DMS53 treated with DMSO at 0.1 percent for 48 hours (cell line): ENCODE data around the gene MCM6.
"Not testable (repeated sequence)": the region's sequence is repeated elsewhere in the genome, so short reads cannot be mapped to it uniquely, and the experiment has no call there.

Experiments used
- DNase-seq: peaks from one replicate; lab custom pipeline; 2025; ENCODE audit not compliant: unreplicated experiment; lab: John Stamatoyannopoulos, UW

Gene MCM6

DNA sequence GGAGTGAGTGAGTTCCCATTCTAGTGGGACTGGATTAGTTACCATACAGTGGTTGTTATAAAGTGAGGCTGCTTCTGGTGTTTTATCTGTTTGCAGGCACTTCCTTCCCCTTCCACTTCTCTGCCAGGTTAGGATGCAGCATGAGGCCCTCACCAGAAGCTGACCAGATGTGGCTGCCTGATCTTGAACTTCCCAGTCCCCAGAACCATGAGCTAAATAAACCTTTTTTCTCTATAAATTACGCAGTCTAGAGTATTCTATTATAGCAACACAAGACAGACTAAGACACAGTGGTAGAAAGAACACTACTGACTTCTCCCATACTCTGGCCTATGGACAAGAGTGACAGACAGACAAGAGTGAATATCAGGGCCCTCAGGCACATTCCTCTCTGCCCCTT is 53.4 kb downstream of the MCM6 start:
- no peak for DNase-seq

DNA sequence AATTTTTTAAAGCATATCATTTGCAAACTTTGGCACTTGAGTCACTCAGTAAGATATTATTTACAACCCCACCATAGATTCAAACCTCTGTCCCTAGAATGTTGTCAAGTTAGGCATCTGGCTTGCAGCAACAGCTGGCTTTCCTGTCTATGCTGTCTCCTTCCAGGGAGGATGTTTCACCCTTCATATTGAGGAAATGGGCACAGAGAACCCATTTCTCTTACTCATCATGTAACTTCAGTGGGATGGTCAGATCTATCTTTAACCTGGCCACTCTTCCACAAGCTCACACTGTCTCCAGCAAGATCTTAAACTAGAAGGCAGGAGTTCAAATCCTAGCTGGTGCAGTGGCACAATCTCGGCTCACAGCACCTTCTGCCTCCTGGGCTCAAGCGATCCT is 55.1 kb downstream of the MCM6 start:
- no peak for DNase-seq

DNA sequence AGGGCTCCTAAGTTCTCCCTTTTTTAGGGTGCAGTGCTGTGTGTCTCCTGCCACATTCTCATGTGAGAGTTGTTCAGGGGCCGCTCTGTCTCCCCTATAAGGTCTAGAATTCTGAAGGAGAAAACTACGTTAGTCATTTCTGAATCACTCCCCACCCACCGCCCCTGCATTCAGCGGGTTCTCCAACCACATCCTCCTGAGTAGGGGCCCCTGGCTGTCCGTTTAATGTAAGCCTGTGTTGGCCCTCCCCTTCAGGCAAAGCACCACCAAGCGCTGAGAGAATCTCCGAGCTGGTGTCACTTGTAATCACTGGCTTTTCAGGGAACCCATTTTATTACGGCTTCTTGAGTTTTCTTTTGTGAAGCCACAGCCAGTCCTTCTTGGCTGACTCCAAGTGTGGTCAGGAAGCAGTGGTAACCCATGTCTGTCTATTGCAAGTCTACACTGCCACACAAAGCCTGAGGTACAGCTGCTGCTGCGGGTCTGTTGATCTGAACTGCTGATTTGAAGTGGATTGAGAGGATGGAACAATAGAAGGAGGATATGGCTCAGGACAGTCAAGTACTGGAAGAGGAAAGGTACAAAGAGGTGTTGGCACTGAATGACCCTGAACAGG is 56.1 kb downstream of the MCM6 start:
- DNase-seq, result no peak

DNA sequence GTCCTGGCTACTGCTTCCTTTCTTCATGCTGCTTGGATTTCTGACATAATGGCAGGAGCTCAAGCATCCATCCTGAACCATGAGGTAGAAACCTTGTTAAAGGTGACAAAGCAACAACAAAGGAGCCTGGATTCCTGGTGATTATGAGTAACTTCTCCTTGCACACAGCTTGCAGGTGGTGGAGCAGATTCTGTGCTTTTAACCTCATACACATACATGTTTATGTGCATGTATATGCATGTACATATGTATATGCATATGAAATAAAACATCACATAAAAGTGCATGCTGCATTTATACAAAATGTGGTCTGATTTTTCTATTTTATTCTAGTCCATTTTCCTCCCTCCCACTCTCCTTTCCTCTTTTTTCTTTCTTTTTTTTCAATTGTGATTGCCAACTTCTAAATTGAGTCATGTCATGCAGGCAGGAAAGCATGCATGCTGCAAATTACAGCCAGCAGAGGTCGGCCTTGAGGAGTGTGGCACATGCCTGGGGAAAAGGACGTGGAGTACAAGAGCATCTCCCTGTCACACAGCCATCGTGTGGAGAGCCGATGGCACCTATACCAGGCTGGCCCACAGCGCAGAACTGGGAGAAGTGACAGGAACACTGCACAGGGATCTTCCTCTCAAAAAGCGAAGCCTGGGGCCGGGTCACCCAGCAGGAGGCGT is 57.2 kb downstream of the MCM6 start:
- DNase-seq, result no peak

DNA sequence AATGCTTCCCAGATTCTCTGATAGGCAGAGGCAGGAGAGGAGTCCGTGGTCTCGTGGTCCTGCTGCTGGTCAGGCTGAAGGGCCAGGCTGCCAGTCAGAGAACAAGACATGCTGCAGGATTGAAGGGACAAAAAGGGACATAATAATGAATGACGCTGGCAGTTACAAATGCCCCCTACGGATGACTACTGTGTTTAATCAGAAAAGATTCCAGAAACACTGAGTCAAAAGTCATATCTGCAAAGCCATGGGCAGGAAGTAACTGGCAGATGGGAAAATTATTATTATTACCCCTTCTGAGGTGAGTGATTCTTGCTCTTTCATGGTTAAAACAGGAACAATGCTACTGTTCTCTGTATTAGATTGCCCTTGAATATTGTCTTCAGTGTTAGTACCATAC is 58.3 kb downstream of the MCM6 start:
- DNase-seq, result no peak

DNA sequence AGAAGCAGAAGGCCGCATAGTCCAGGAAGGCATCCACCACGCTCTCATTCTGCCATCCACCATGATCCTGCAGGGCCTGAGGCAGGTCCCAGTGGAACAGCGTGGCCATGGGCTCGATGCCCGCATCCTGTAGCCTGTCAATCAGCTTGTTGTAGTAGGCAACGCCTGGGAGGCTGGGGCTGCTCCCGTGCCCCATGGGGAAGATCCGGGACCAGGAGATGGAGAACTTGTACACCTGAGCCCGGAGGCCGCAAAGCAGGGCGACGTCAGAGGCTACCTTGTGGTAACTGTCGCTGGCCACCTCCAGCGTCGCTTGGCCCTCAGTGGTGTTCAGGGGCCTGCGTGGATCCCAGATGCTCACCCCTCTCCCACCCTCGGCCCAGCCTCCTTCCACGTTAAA is 58.8 kb downstream of the MCM6 start:
- no peak for DNase-seq

DNA sequence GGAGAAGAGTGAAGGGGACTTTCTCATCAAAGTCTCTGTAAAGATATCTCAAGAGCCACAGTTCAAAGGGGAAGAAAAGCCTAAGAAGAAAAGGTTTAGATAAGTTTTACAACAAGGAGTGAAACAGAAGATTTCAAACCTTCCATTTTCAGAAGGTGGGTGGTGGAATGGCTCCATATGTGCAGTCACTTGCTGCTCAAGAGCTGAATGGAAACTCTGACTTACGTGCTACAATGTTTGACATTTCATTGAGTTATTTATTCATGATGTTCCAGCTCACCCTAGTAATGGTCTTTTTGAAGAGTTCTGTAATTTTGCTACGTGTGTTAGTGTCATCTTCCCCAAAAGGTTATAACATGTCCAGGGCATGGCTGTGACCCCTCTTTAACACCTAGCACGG is 61.0 kb downstream of the MCM6 start:
- DNase-seq, result no peak

DNA sequence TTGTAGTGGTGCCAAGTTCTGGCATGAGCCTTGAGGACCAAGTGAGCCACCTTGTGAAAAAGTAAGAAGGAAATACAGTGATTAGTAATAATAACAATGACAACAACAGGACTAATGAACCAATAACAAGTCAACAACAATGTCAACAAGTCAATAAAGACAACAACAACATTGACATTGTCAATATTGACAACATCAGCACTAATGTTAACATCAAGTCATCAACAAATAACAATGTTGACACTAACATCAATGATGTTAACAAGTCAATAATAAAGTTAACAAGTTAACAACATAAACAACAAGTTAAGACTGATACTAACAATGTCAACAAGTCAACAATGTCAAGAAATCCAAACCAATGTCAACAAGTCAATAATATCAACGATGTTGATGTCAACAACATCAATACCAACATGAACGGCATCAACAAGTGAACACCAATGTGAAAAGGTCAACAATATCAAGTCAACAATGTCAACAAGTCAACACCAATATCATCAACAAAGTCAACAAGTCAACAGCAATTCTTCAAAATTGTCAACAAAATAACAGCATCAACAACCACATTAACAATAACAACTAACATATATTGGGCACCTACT is 63.2 kb downstream of the MCM6 start:
- no peak for DNase-seq

DNA sequence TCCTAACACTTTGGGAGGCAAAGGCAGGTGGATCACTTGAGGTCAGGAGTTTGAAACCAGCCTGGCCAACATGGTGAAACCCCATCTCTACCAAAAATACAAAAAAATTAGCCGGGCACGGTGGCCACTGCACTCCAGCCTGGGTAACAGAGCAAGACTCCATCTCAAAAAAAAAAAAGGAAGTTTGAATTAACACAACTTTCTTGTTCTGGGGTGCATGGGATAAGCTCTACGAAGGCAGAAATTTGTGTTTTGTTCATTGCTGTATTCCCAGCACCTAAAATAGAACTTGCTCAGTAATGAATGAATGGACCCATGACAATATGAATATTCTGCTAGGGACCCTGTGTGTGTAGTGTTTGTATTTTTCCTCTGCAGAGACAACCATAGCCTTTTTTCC is 68.4 kb downstream of the MCM6 start:
- not testable (repeated sequence) for DNase-seq

DNA sequence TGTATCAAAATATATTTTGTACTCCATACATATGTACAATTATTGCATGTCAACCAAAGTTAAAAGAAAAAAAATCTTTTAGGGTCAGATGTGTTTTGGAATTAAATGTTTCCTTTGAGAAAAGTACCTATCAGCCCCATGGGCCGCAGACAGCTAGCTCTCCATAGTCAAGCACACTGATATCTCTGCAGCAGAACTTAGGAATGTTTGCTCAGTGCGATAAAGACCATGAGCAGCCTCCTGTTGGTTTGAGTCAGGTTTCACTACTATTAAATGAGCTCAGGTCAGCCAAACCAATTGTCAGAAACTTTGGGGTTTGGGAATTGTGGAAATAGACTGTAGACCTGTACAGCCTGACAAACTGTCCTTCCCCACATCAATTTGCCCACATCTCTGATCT is 73.0 kb downstream of the MCM6 start:
- DNase-seq, result no peak

DNA sequence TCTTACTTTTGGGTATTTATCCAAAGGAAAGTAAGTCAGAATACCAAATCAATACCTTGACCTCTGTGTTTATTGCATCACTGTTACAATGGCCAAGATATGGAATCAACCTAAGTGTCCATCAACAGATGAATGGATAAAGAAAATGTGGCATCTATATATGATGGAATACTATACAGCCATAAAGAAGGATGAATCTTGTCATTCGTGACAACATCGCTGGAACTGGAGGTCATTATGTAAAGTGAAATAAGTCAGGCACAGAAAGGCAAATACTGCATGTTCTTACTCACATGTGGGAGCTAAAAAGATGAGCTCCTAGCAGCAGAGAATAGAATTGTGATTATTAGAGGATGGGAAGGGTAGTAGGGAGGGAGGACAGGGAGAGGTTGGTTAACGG is 73.9 kb downstream of the MCM6 start:
- DNase-seq, result no peak

DNA sequence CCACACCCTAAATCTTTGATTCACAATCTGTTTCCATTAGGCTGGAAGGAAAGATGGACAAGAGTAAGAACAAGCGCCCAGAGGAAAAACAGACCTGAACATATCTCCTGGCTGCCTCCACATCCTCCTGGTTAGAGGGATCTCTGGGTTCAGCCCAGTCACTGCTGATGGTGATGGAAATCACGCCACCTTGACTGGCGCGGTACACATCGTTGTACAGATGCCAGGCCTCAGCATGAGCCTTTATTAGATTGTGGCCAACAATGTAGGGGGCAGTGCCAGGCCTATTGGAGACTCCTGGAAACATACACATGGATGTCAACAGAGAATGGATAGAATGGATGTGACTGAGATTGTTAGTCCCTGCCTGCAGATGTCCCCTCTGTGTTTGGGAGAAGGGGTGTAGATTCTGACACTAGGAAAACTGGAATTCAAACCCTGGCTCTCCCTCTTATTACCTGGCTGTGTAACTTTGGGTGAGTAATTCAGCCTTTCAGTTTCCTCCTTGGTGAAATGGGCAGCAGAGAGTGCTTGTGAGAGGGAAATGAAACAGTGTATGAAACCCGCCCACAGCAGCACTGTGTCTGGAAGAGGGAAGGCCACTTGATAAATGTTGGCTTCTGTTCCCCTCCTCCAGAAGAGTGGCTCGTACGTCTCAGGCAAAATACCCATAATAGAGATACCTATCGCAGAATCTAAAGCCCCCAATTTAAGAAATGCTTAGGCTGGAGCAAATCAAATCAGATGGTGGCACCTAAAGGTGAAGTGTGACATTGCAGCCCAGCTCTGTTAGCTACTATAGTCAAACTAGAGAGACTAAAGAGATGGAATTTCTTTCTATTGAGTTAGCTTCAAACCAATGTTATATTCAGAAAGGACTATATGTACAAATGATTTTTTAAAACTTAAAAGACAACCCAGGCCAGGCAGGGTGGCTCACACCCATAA is 75.5 kb downstream of the MCM6 start:
- DNase-seq, result no peak

DNA sequence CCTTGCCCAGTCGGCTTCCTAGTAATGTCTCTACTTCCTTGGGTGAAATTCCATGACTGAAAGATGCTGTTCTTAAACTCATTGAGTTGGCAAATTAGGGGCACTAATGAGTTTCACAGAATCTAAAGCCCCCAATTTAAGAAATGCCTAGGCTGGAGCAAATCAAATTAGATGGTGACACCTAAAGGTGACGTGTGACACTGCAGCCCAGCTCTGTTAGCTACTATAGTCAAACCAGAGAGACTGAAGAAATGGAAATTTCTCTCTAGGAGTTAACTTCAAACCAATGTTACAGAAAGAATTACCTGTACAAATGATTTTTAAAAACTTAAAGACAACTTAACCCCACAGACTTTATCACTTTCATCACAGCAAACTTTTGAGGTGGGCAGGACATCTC is 76.5 kb downstream of the MCM6 start:
- no peak for DNase-seq

DNA sequence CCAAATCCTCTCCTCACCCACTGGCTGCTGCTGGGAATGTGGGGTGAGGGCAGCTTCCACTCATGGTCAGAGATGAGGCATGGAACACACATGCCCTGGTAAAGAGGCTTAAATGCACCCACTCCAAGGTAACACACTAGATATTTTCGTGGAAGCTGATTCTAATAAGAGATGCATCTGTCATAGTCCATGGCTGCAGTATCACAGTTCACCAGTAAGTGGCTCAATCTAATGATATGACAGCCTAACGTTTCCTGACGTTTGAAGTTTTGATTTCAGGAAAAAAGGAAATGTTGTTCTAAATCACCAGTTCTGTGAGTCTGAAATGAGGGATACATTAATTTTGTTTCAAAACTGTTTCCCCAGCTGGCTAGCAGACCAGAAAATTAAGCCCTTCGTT is 77.5 kb downstream of the MCM6 start:
- DNase-seq, result no peak

DNA sequence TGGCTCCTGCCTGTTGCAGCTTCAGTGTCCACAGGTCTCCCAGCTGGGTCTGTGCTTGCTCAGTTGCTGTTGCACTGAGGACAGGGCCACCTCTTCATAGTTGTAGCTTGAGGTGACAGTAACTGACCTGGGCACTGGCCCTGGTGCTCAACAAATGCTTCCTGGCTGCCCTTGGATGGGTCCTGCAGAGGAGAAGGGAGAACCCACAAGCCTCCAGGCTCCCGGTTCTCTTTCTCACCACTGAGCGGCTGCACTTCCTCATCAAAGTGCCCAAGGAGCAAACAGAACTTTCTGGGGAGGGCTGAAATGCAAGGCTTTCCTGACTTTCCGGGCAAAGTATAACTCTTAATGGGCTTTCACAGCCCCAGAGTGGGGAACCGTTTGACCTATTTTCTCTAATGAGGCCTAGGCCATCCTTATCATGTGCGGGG is 78.0 kb downstream of the MCM6 start:
- no peak for DNase-seq

DNA sequence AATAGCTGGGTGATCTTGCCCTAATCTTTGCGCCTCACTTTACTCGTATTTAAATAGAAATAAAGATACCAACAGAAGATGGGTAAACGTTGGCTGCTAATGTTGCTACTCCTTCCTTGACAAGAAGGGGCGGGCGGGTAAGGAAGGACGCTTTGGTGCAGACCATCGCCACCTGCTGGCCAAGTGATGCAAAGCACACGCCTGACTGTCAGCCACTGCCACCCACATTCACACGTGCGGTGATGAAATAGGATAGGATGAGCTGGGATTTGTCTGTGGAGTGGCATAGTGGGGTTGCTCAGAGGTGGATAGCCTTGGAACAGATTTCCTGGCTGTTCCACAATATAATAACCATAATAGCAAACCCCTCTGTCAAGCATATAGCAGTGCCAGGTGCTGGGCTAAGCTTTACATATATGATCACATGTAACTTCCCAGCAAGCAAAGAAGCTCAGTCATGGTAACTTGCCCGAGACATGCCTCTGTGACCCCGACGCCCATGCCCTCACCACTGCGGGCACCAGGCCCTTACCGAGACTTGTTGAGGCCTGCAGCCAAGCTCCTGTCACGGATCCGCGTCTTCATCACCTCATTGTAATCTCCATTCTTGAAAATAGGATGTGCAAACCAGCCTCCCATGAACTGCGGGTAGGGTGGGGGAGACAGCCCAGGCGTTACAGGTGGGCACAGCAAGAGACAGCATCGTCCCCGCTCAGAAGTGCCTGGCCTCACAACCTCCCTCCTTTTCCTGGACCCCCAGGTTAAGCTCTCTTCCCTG is 78.6 kb downstream of the MCM6 start:
- DNase-seq, result no peak

DNA sequence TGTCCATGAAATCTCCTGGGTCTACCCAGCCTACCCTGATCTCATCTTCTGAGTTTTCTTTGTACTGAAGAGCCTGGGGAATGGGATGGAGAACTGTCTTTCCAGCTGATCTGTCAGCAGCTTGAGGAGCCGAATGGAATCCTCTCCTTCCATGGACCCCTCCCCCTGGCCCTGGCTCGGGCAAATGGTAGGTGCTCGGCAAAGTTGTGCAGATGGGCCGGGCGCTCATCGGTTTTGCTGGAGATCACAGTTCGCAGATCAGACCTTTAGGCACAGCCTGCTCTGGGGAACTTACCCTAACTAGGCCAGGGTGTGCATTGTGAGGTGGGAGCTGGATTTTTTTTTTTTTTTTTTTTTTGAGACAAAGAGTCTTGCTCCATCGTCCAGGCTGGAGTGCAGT is 79.6 kb downstream of the MCM6 start:
- no peak for DNase-seq

DNA sequence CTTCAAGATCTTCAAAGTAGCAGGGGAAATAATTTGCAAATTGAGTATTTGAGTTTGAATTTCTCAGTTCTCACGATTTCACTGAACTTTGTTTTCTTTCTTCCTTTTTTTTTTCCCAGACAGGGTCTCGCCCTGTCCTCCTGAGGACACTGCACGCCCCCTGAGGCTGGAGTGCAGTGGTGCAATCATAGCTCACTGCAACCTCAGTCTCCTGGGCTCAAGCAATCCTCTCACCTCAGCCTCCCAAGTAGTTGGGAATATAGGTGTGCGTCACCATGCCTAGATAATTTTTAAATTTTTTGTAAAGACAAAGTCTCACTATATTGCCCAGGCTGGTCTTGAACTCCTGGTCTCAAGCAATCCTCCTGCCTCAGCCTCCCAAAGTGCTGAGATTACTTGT is 80.6 kb downstream of the MCM6 start:
- DNase-seq, result not testable (repeated sequence)

DNA sequence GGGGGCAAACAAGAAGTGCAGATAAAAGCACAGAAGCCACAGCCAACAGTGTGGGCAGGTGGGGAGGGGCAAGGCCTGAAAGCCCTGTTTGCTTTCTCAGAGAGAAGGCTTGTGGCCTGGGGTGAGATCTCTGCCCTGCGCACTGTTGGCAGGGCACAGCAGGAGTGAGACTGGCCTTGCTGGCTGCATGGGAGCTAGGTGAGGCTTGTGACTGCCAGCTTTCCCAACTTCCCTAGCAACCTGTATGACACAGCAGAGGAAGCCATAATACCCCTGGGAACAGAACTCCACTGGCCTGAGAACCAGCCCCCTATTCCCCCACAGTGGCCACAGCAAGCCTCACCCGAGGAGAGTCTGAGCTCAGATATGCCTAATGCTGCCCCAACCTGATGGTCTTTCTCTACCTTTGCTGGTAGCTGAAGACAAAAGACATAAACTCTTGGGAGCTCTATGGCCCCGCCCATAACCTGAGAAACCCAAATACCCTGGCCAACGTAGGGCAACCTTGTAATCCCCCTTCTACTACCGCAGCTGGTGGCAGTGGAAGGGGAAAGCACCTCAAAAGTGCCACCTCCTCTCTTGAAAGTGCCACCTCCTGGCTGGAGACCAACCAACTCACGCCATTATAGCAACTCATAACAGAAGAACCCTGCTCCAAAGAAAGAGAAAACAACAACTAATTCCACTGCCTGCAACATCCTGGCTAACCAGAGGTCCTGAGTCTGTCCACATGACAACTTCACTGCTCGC is 83.7 kb downstream of the MCM6 start:
- no peak for DNase-seq
